Measurements from ENCODE around the gene RPUSD4.
"Not testable (repeated sequence)": the region's sequence is repeated elsewhere in the genome, so short reads cannot be mapped to it uniquely, and the experiment has no call there.

The RPUSD4 gene

GRCh38 chr11:126211236-126212088 is at the start of gene RPUSD4, which contains the start of gene FAM118B:
TSS of gene RPUSD4 (minus strand) at chr11:126211650. CDS start at chr11:126211638, 12 bp downstream.
TSS of gene FAM118B (plus strand) at chr11:126211782. CDS start at chr11:126235002, 23,220 bp downstream.
- no peak for TF ChIP-seq CTCF (IDR thresholded peaks at IDR 0.05; ENCODE audit: low read depth, low read length, missing control alignments)

GRCh38 chr11:126257764-126258163 is 46.3 kb upstream of the RPUSD4 start:
- in situ Hi-C loops (cut with HindIII; ENCODE audit: low sequenced_read_pairs) = no loop called here
- no peak for TF ChIP-seq CTCF (IDR thresholded peaks at IDR 0.05; ENCODE audit: low read depth, low read length, missing control alignments)
- peak; percentile 71 for DNase-seq (ENCODE audit: low read depth)
- H3K4me3 ChIP-seq (ENCODE audit: low read depth, low read length) = no peak overlapping the region

More at GRCh38 chr11:126211236-126212088, at the start of gene RPUSD4, which contains the start of gene FAM118B:
- H3K4me3 ChIP-seq (ENCODE audit: low read depth, low read length) = peak within 1 kb of the TSS; percentile 99
- in situ Hi-C loops (cut with HindIII; ENCODE audit: low sequenced_read_pairs) = no loop called here
- peak; percentile 92 for DNase-seq (ENCODE audit: low read depth)

GRCh38 chr11:126257144-126257543 is 45.7 kb upstream of the RPUSD4 start:
- no peak overlapping the region for H3K4me3 ChIP-seq (ENCODE audit: low read depth, low read length)
- TF ChIP-seq CTCF (IDR thresholded peaks at IDR 0.05; ENCODE audit: low read depth, low read length, missing control alignments) = no peak
- DNase-seq (ENCODE audit: low read depth) = no peak
- in situ Hi-C loops (cut with HindIII; ENCODE audit: low sequenced_read_pairs) = no loop called here

- H3K4me3 ChIP-seq (ENCODE audit: low read depth, low read length) = no peak overlapping the region
- in situ Hi-C loops (cut with HindIII; ENCODE audit: low sequenced_read_pairs) = no loop called here
- no peak for DNase-seq (ENCODE audit: low read depth)
- TF ChIP-seq CTCF (IDR thresholded peaks at IDR 0.05; ENCODE audit: low read depth, low read length, missing control alignments) = no peak
These were observed 44.8 kb upstream of the RPUSD4 start for GRCh38 chr11:126256216-126256615.

- DNase-seq (ENCODE audit: low read depth); H3K4me3 ChIP-seq (ENCODE audit: low read depth, low read length); in situ Hi-C loops (cut with HindIII; ENCODE audit: low sequenced_read_pairs): not testable (repeated sequence)
These were observed 44.1 kb upstream of the RPUSD4 start for GRCh38 chr11:126255507-126255906.

- in situ Hi-C loops (cut with HindIII; ENCODE audit: low sequenced_read_pairs) = no loop called here
- no peak for DNase-seq (ENCODE audit: low read depth)
- H3K4me3 ChIP-seq (ENCODE audit: low read depth, low read length) = no peak overlapping the region
- no peak for TF ChIP-seq CTCF (IDR thresholded peaks at IDR 0.05; ENCODE audit: low read depth, low read length, missing control alignments)
These were observed 43.4 kb upstream of the RPUSD4 start for GRCh38 chr11:126254819-126255218.

GRCh38 chr11:126253265-126253664 is 41.8 kb upstream of the RPUSD4 start:
- in situ Hi-C loops (cut with HindIII; ENCODE audit: low sequenced_read_pairs) = no loop called here
- no peak overlapping the region for H3K4me3 ChIP-seq (ENCODE audit: low read depth, low read length)
- DNase-seq (ENCODE audit: low read depth) = no peak
- no peak for TF ChIP-seq CTCF (IDR thresholded peaks at IDR 0.05; ENCODE audit: low read depth, low read length, missing control alignments)

Data from astrocyte of the cerebellum (primary cell).